Body of pancreas (tissue), 4 donors: ENCODE measurements around the gene COG2. TPM values are rescaled to one million over a fixed set of nuclear protein-coding genes. Genes with fewer than 3 reads are reported as not detected.

ENCODE experiments used
- ATAC-seq: fragments of 150-250 bp; one replicate; pipeline ENCODE4 v1.9.1; 2016
- DNase-seq, 4 donors: peaks; one replicate each; pipeline ENCODE4 v3.0.0-alpha.2; 2019
- H3K27ac ChIP-seq, 4 donors: fragments of 200-600 bp; sonication (generic); 1 replicate in 3 of 4; 2 replicates in 1 of 4; pipeline versions ENCODE4 v1.5.1 to v1.6.1; 2016 to 2019; ENCODE audit warnings: mild to moderate bottlenecking in 1 of 4, mixed read lengths in 1 of 4, moderate library complexity in 1 of 4
- H3K27me3 ChIP-seq, 2 donors: fragments of 200-600 bp; sonication (generic); one replicate each; pipeline ENCODE4 v1.6.0; 2016; ENCODE audit warnings: mild to moderate bottlenecking in 1 of 2
- H3K36me3 ChIP-seq, 2 donors: fragments of 200-600 bp; sonication (generic); replicated peaks in 1 of 2; 2 replicates each; pipeline ENCODE4 v1.5.1; 2016; ENCODE audit warnings: low read depth in 2 of 2; ENCODE audit not compliant: insufficient read depth in 1 of 2
- H3K4me1 ChIP-seq: fragments of 200-600 bp; sonication (generic); one replicate; pipeline ENCODE4 v1.6.0; 2016
- H3K4me3 ChIP-seq, 2 donors: fragments of 200-600 bp; sonication (generic); 1 replicate in 1 of 2; 2 replicates in 1 of 2; pipeline ENCODE4 v1.5.1; 2016 to 2019
- H3K9me3 ChIP-seq, 3 donors: fragments of 200-600 bp; sonication (generic); 1 replicate in 2 of 3; 2 replicates in 1 of 3; pipeline ENCODE4 v1.5.1; 2016
- CTCF ChIP-seq, 7 experiments: fragments of 450-650 bp in 4 of 7; fragments of 200-600 bp in 3 of 7; sonication (generic) in 3 of 7; IDR thresholded peaks; one replicate each; pipeline ENCODE4 v1.5.1; 2016 to 2019; ENCODE audit warnings: antibody characterized with exemption in 7 of 7
- POLR2A ChIP-seq, 3 donors: fragments of 450-650 bp; IDR thresholded peaks; one replicate each; pipeline ENCODE4 v1.6.1; 2016; ENCODE audit warnings: antibody characterized with exemption in 3 of 3, mild to moderate bottlenecking in 2 of 3
- WGBS, 2 donors: methylation state at CpG; one replicate each; pipeline ENCODE4 v1.1.5; 2017; 5-methylcytosine and 5-hydroxymethylcytosine counted together
- intact Hi-C: fragments of 100-400 bp; cut with DNase I; formaldehyde crosslinking; loops from one replicate; pipeline ENCODE4 v1.15.1; 2023
- total RNA-seq, 2 donors: library from RNA; depleted of rRNA; stranded (reverse); fragments of >200 nt; gene quantifications; one replicate each; pipeline ENCODE4 v1.1.0, GENCODE V29; 2016

COG2 gene
- total RNA-seq, 2 donors from 2014 or later = 13.7 to 26.0 TPM

GRCh38 chr1:230737622-230738262 lies 95.5 kb downstream of the COG2 start:
- WGBS, 2 donors = 86 to 89% methylated on average over 3 of the region's 3 CpGs
- DNase-seq (no peak), ATAC-seq (no peak)
- Histone ChIP-seq H3K9me3 (no peaks in the 10 kb centered on the region), H3K4me3 (no peak overlapping the region), H3K27me3 (no peaks in the 10 kb centered on the region), H3K4me1 (no peaks in the 10 kb centered on the region), H3K27ac (no peak overlapping the region), H3K36me3 (no peaks in the 10 kb centered on the region)
- intact Hi-C loops = no loop called here
- no peak for TF ChIP-seq POLR2A (IDR thresholded peaks at IDR 0.05)
- TF ChIP-seq CTCF (IDR thresholded peaks at IDR 0.05) = no peak

GRCh38 chr1:230739564-230740290 lies 97.4 kb downstream of the COG2 start:
- H3K27ac ChIP-seq = no peak overlapping the region
- TF ChIP-seq POLR2A (IDR thresholded peaks at IDR 0.05) (no peak), CTCF (IDR thresholded peaks at IDR 0.05) (no peak)
- no peaks in the 10 kb centered on the region for H3K27me3 ChIP-seq
- H3K4me3 ChIP-seq = no peak overlapping the region
- intact Hi-C loops = no loop called here
- DNase-seq (no peak), ATAC-seq (no peak)
- 92% methylated on average over 12 of the region's 12 CpGs for WGBS, 2 donors
- no peaks in the 10 kb centered on the region for H3K36me3 ChIP-seq
- no peaks in the 10 kb centered on the region for H3K4me1 ChIP-seq
- no peaks in the 10 kb centered on the region for H3K9me3 ChIP-seq

Other genes with a start within 250 kb of the COG2 start
- gene PGBD5, start 216.1 kb upstream of the COG2 start, total RNA-seq = 1 to 10 TPM; 2.6 to 4.3 TPM
- 10 to 100 TPM in 1 of 2 donors, 1 to 10 TPM in 1; 5.6 to 11.2 TPM for gene AGT, start 71.6 kb downstream of the COG2 start, total RNA-seq
- under 1 TPM in 1 of 2 donors, not detected in 1; 0.26 TPM for gene CAPN9, start 104.9 kb downstream of the COG2 start, total RNA-seq
- 10 to 100 TPM; 29.0 to 66.7 TPM for gene C1orf198, start 226.0 kb downstream of the COG2 start, total RNA-seq